GM23338 (cell line): ENCODE measurements around the gene GDAP2. TPM values are rescaled to one million over a fixed set of nuclear protein-coding genes. Genes with fewer than 3 reads are reported as not detected.

Experiments
- ATAC-seq: fragments of 200-7000 bp; cut with Tn5 transposase; 3 replicates; pipeline ENCODE4 v1.9.1; 2020
- DNase-seq: peaks from one replicate; pipeline ENCODE4 v3.0.0-alpha.2; 2015; ENCODE audit warnings: low spot score
- H2AFZ ChIP-seq: fragments of 200-600 bp; sonication (generic); 2 replicates; pipeline ENCODE4 v1.8.0; 2016; ENCODE audit warnings: antibody characterized with exemption, mild to moderate bottlenecking, moderate library complexity
- H3F3A ChIP-seq: fragments of 200-600 bp; sonication (generic); replicated peaks from 2 replicates; pipeline ENCODE4 v1.8.0; 2017; ENCODE audit warnings: antibody characterized with exemption, mixed run types, low read depth
- H3K27ac ChIP-seq: fragments of 200-600 bp; sonication (generic); 2 replicates; pipeline ENCODE4 v1.6.1; 2016; ENCODE audit warnings: low read depth
- H3K27me3 ChIP-seq: fragments of 200-600 bp; sonication (generic); 2 replicates; pipeline ENCODE4 v1.8.0; 2016; ENCODE audit warnings: mild to moderate bottlenecking, mixed run types, moderate library complexity; ENCODE audit not compliant: insufficient read depth
- H3K36me3 ChIP-seq: fragments of 200-600 bp; sonication (generic); 2 replicates; pipeline ENCODE4 v1.8.0; 2016; ENCODE audit warnings: mild to moderate bottlenecking; ENCODE audit not compliant: insufficient read depth
- H3K4me1 ChIP-seq: fragments of 200-600 bp; sonication (generic); 2 replicates; pipeline ENCODE4 v1.8.0; 2016; ENCODE audit warnings: mild to moderate bottlenecking, moderate library complexity; ENCODE audit not compliant: insufficient read depth
- H3K4me2 ChIP-seq: fragments of 200-600 bp; sonication (generic); 2 replicates; pipeline ENCODE4 v1.7.1; 2017; ENCODE audit warnings: mixed run types
- H3K4me3 ChIP-seq: fragments of 200-600 bp; sonication (generic); 2 replicates; pipeline ENCODE4 v1.6.1; 2016; ENCODE audit warnings: mixed run types
- H3K79me2 ChIP-seq: fragments of 200-600 bp; sonication (generic); replicated peaks from 2 replicates; pipeline ENCODE4 v1.8.0; 2017; ENCODE audit warnings: mild to moderate bottlenecking; ENCODE audit not compliant: insufficient read depth
- H3K9me2 ChIP-seq: fragments of 200-600 bp; sonication (generic); 2 replicates; pipeline ENCODE4 v1.8.0; 2017; ENCODE audit not compliant: insufficient read depth
- H4K20me1 ChIP-seq: fragments of 200-600 bp; sonication (generic); replicated peaks from 2 replicates; pipeline ENCODE4 v1.8.0; 2017; ENCODE audit warnings: mild to moderate bottlenecking; ENCODE audit not compliant: insufficient read depth
- H3K27ac Mint-ChIP-seq: 2 replicates; pipeline ENCODE4 v1.8.0; 2020; ENCODE audit warnings: inconsistent platforms, mild to moderate bottlenecking, moderate library complexity, mixed read lengths
- H3K27me3 Mint-ChIP-seq: 3 replicates; pipeline ENCODE4 v1.8.0; 2022; ENCODE audit warnings: low read depth, mild to moderate bottlenecking, moderate library complexity, mixed read lengths, inconsistent platforms; ENCODE audit not compliant: insufficient read depth, poor library complexity
- H3K36me3 Mint-ChIP-seq: 3 replicates; pipeline ENCODE4 v1.8.0; 2021; ENCODE audit warnings: low read depth, mild to moderate bottlenecking, inconsistent platforms, moderate library complexity, mixed read lengths
- H3K4me1 Mint-ChIP-seq: 3 replicates; pipeline ENCODE4 v1.8.0; 2020; ENCODE audit warnings: mild to moderate bottlenecking, inconsistent platforms, mixed read lengths
- H3K4me3 Mint-ChIP-seq: 3 replicates; pipeline ENCODE4 v1.8.0; 2021; ENCODE audit warnings: moderate library complexity, mild to moderate bottlenecking, inconsistent platforms, mixed read lengths
- H3K9me3 Mint-ChIP-seq: 3 replicates; pipeline ENCODE4 v1.8.0; 2020; ENCODE audit warnings: moderate library complexity, mild to moderate bottlenecking, inconsistent platforms, mixed read lengths
- CREB1 ChIP-seq: fragments of 250-450 bp; sonication (Bioruptor Pico); IDR thresholded peaks from 2 replicates; pipeline ENCODE4 v1.5.0; 2020; ENCODE audit warnings: low read depth, mild to moderate bottlenecking, moderate library complexity
- CTCF ChIP-seq, 2 experiments: fragments of 200-600 bp in 1 of 2; sonication (generic) in 1 of 2; conservative IDR thresholded peaks; 2 replicates each; pipeline versions ENCODE4 v1.5.1 to v1.6.1; 2016 to 2017; ENCODE audit warnings: antibody characterized with exemption in 2 of 2, low read depth in 2 of 2, mild to moderate bottlenecking in 2 of 2, moderate library complexity in 1 of 2
- ETS1 ChIP-seq: IDR thresholded peaks from 2 replicates; pipeline ENCODE4 v1.6.1; 2016; ENCODE audit warnings: antibody characterized with exemption
- NANOG ChIP-seq: IDR thresholded peaks from 2 replicates; pipeline ENCODE4 v1.6.1; 2016; ENCODE audit warnings: antibody characterized with exemption, borderline replicate concordance
- ZNF114 ChIP-seq: fragments of 250-450 bp; sonication (Bioruptor Pico); IDR thresholded peaks from 2 replicates; pipeline ENCODE4 v1.5.0; 2020; ENCODE audit warnings: mild to moderate bottlenecking, moderate library complexity
- ZNF462 ChIP-seq: fragments of 250-450 bp; sonication (Bioruptor Pico); IDR thresholded peaks from 2 replicates; pipeline ENCODE4 v1.5.0; 2020; ENCODE audit warnings: mild to moderate bottlenecking, moderate library complexity
- polyA plus RNA-seq: library from polyadenylated mRNA; unstranded; fragments of >200 nt; fragmentation: Nextera tagmentation; extraction: Ambion mirVana; gene quantifications from 2 replicates; pipeline ENCODE4 v1.2.1, GENCODE V29; 2016
- total RNA-seq: library from RNA; depleted of rRNA; stranded (reverse); fragments of >200 nt; shearing (Covaris generic); gene quantifications from 2 replicates; pipeline ENCODE4 v1.2.3, GENCODE V29; 2014

Gene GDAP2
- total and polyA plus RNA-seq, 2 experiments from 2014 or later = 10.7 to 24.5 TPM

GRCh38 chr1:117932576-117932975, 3.2 kb upstream of the GDAP2 start (continued):
- no peak for TF ChIP-seq ZNF462 (CRISPR knock-in tag)
- TF ChIP-seq CREB1 (CRISPR knock-in tag) = no peak
- no peak for TF ChIP-seq CTCF (conservative IDR thresholded peaks at IDR 0.05; ENCODE audit: low read depth in 2 of 2)

GRCh38 chr1:117930484-117930883, 1.1 kb upstream of the GDAP2 start:
- H3K27me3 ChIP-seq = no peaks in the 10 kb centered on the region
- peak overlapping the region; percentile 88 for H3K4me2 ChIP-seq
- ATAC-seq = no peak
- Mint-ChIP-seq H3K4me3 (peak overlapping the region; percentile 96), H3K9me3 (no peaks in the 10 kb centered on the region), H3K4me1 (peaks cover 38% of the 10 kb centered on the region), H3K27me3 (peaks cover 10% of the 10 kb centered on the region), H3K27ac (peak overlapping the region; percentile 50; the same call in 1 of the 2 replicates), H3K36me3 (peaks cover 12% of the 10 kb centered on the region; the same call in 2 of the 3 replicates)
- peak; percentile 5 for DNase-seq
- peaks cover 7% of the 10 kb centered on the region; the same call in 1 of the 2 replicates for H3K36me3 ChIP-seq
- peaks cover 88% of the 10 kb centered on the region for H3K79me2 ChIP-seq
- no peak overlapping the region for H3K27ac ChIP-seq
- no peaks in the 10 kb centered on the region for H3K9me2 ChIP-seq
- 0 out of 2 replicates have a peak overlapping the region, but pooled peaks have one; percentile 76 for H2AFZ ChIP-seq
- peak overlapping the region; percentile 78 for H3K4me3 ChIP-seq
- H4K20me1 ChIP-seq = peaks cover 21% of the 10 kb centered on the region
- H3K4me1 ChIP-seq = peaks cover 28% of the 10 kb centered on the region
- H3F3A ChIP-seq = no peaks in the 10 kb centered on the region
- TF ChIP-seq ETS1 = no peak
- no peak for TF ChIP-seq NANOG
- no peak for TF ChIP-seq ZNF462 (CRISPR knock-in tag)
- TF ChIP-seq ZNF114 = no peak
